22Rv1 (cell line): ENCODE measurements around the gene APOL6.

ENCODE experiments used
- ZFX ChIP-seq: fragments of 450-650 bp; IDR thresholded peaks from 2 replicates; pipeline ENCODE4 v1.6.1; 2017; ENCODE audit warnings: antibody characterized with exemption, borderline replicate concordance
- TF ChIP-seq, protein P1 (sequence below): fragments of 450-650 bp; IDR thresholded peaks from 2 replicates; pipeline ENCODE4 v1.5.1; 2017; ENCODE audit warnings: mild to moderate bottlenecking

- TF ChIP-seq, protein P1, sequence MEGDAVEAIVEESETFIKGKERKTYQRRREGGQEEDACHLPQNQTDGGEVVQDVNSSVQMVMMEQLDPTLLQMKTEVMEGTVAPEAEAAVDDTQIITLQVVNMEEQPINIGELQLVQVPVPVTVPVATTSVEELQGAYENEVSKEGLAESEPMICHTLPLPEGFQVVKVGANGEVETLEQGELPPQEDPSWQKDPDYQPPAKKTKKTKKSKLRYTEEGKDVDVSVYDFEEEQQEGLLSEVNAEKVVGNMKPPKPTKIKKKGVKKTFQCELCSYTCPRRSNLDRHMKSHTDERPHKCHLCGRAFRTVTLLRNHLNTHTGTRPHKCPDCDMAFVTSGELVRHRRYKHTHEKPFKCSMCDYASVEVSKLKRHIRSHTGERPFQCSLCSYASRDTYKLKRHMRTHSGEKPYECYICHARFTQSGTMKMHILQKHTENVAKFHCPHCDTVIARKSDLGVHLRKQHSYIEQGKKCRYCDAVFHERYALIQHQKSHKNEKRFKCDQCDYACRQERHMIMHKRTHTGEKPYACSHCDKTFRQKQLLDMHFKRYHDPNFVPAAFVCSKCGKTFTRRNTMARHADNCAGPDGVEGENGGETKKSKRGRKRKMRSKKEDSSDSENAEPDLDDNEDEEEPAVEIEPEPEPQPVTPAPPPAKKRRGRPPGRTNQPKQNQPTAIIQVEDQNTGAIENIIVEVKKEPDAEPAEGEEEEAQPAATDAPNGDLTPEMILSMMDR: no peak
- no peak for TF ChIP-seq ZFX
Measured at GRCh38 chr22:35632935-35633334, 15.3 kb upstream of the APOL6 start.
